Measurements from ENCODE around the gene INTS11. TPM values are rescaled to one million over a fixed set of nuclear protein-coding genes. Genes with fewer than 3 reads are reported as not detected.

The INTS11 gene
- total and polyA plus RNA-seq, 9 of the 15 experiments (the other 6 are each of a cell fraction or from before 2014, with no cell fraction given) = 3.6 to 183 (median 110) TPM

- POLR2A ChIA-PET = interaction anchor here (0.7 to 4.8 kb wide), 11 partner anchors 11 to 61 kb away, joined by 3 to 22 read pairs (median 4); partner anchors contain the start of genes AURKAIP1 and MRPL20
- CTCF ChIA-PET (ENCODE audit: low intra/inter-chr PET ratio) = interaction anchor here (0.6 to 1.4 kb wide), 3 partner anchors 26 to 201 kb away, joined by 3 to 5 read pairs (median 3); partner anchors contain the start of gene AURKAIP1
- under 1% methylated on average over 57 of the region's 109 CpGs for WGBS (ENCODE audit: insufficient coverage, low coverage, missing lambda C conversion rate)
- BruUV-seq (replicated peaks) = no TSS peak
- Histone ChIP-seq H3K9me3 (replicated peaks; ENCODE audit: control insufficient read depth, insufficient read depth, low read depth, low read length) (no peaks in the 10 kb centered on the region), H3K27me3 (ENCODE audit: control insufficient read depth in 2 of 2, insufficient read depth in 2 of 2, low read length in 2 of 2) (no peaks in the 10 kb centered on the region), H3K27ac (ENCODE audit: extremely low read depth, low read depth, low read length) (peak overlapping the region; percentile 95), H3K4me3 (peak overlapping the region; percentile 98), H3K4me2 (ENCODE audit: insufficient read depth, low read length) (peak overlapping the region; percentile 91), H3K79me2 (ENCODE audit: control insufficient read depth, insufficient read depth, low read length) (peaks cover 56% of the 10 kb centered on the region), H2AFZ (ENCODE audit: low read depth, low read length) (peak overlapping the region; percentile 75; the same call in 1 of the 2 replicates), H3K9me1 (ENCODE audit: control insufficient read depth, insufficient read depth, low read length) (peaks cover 8% of the 10 kb centered on the region), H4K20me1 (replicated peaks; ENCODE audit: control insufficient read depth, insufficient read depth, low read length) (peaks cover 39% of the 10 kb centered on the region), H3K4me1 (replicated peaks in 1 of 2; ENCODE audit: control insufficient read depth in 2 of 2, insufficient read depth in 2 of 2, low read length in 2 of 2) (peaks cover 14 to 82% of the 10 kb centered on the region in 2 experiments; a peak in 3 of 5 replicates), H3K36me3 (ENCODE audit: control insufficient read depth, insufficient read depth, low read length) (peaks cover 19% of the 10 kb centered on the region; the same call in 1 of the 3 replicates), H3K9ac (ENCODE audit: insufficient read depth in 1 of 2, low read depth in 2 of 2, low read length in 2 of 2) (peak overlapping the region; percentile 82 to 98)
- in situ Hi-C loops (cut with MboI) (no loop called here), intact Hi-C loops (cut with micrococcal nuclease) (no loop called here)
- FAIRE-seq (no peak), ATAC-seq (peak; percentile 10), DNase-seq (ENCODE audit: extremely low read depth in 1 of 4, low spot score in 3 of 4) (peak; percentile 56 to 63 (median 58))
- TF ChIP-seq FOXO4 (CRISPR knock-in tag; IDR thresholded peaks at IDR 0.05) (no peak), NR4A1 (CRISPR knock-in tag; IDR thresholded peaks at IDR 0.05) (no peak), NR4A1 (tag; IDR thresholded peaks at IDR 0.05) (0 out of 2 replicates have a peak, but pooled peaks have one; percentile 36), L3MBTL2 (IDR thresholded peaks at IDR 0.05) (peak; percentile 49), RBBP5 (IDR thresholded peaks at IDR 0.05; ENCODE audit: borderline replicate concordance, insufficient read depth, low read length, poor library complexity, severe bottlenecking) (no peak), CBX2 (IDR thresholded peaks at IDR 0.05; ENCODE audit: insufficient read depth, low read length, poor library complexity, severe bottlenecking) (no peak), NBN (IDR thresholded peaks at IDR 0.05; ENCODE audit: low read depth) (no peak), CBX8 (IDR thresholded peaks at IDR 0.05; ENCODE audit: borderline replicate concordance, extremely low read depth, low read depth, low read length, poor library complexity, severe bottlenecking) (no peak), NONO (IDR thresholded peaks at IDR 0.05; ENCODE audit: low read depth in 2 of 2, low read length in 1 of 2) (0 out of 4 replicates have a peak, but pooled peaks of 1 of the 2 experiments have one; percentile 70), CTBP1 (IDR thresholded peaks at IDR 0.05; ENCODE audit: borderline replicate concordance) (0 out of 2 replicates have a peak, but pooled peaks have one; percentile 64), ATF7 (IDR thresholded peaks at IDR 0.05) (peak; percentile 24; the same call in 1 of the 2 replicates), EGR1 (conservative IDR thresholded peaks at IDR 0.05) (no peak), ZC3H4 (CRISPR knock-in tag; IDR thresholded peaks at IDR 0.05; ENCODE audit: borderline replicate concordance) (no peak), NFIC (IDR thresholded peaks at IDR 0.05) (no peak), HMGN3 (IDR thresholded peaks at IDR 0.05; ENCODE audit: borderline replicate concordance, extremely low read depth, insufficient read length, low read depth, low read length) (peak; percentile 31), POLR2G (IDR thresholded peaks at IDR 0.05; ENCODE audit: low read depth, low read length) (peak; percentile 58; the same call in 1 of the 2 replicates), CREBBP (IDR thresholded peaks at IDR 0.05; ENCODE audit: low read depth, low read length) (no peak), GTF2F1 (IDR thresholded peaks at IDR 0.05; ENCODE audit: low read depth, low read length) (no peak)
These were observed 24.2 kb upstream of the INTS11 start for GRCh38 chr1:1348420-1349255.

All from K562 (cell line).